GM20431 (cell line): ENCODE measurements around the gene EDARADD.
"Not testable (repeated sequence)": the region's sequence is repeated elsewhere in the genome, so short reads cannot be mapped to it uniquely, and the experiment has no call there.

Source experiments
- in situ Hi-C: fragments of 300-500 bp; cut with MseI, MboI; formaldehyde crosslinking; loops from one replicate; pipeline ENCODE4 v1.15.0; 2020; ENCODE audit warnings: low sequenced_read_pairs; ENCODE audit not compliant: unreplicated experiment

The EDARADD gene

GRCh38 chr1:236426215-236426614 is 32.1 kb downstream of the EDARADD start:
- in situ Hi-C loops = no loop called here

GRCh38 chr1:236429715-236430274 is 35.7 kb downstream of the EDARADD start:
- in situ Hi-C loops = no loop called here

- in situ Hi-C loops = no loop called here
These were observed 39.8 kb downstream of the EDARADD start for GRCh38 chr1:236433819-236434315.

GRCh38 chr1:236438614-236439013 is 44.5 kb downstream of the EDARADD start:
- in situ Hi-C loops = no loop called here

- in situ Hi-C loops = no loop called here
These were observed 46.3 kb downstream of the EDARADD start for GRCh38 chr1:236440373-236440772.

GRCh38 chr1:236450779-236451178 is 56.7 kb downstream of the EDARADD start:
- in situ Hi-C loops = no loop called here

- in situ Hi-C loops = no loop called here
These were observed 57.8 kb downstream of the EDARADD start for GRCh38 chr1:236451796-236452373.

GRCh38 chr1:236455243-236455642 is 61.2 kb downstream of the EDARADD start:
- in situ Hi-C loops = no loop called here

GRCh38 chr1:236457775-236458174 is 63.7 kb downstream of the EDARADD start:
- in situ Hi-C loops = no loop called here

- in situ Hi-C loops = no loop called here
These were observed 64.9 kb downstream of the EDARADD start for GRCh38 chr1:236458996-236459395.

- in situ Hi-C loops = no loop called here
These were observed 66.0 kb downstream of the EDARADD start for GRCh38 chr1:236460103-236460502.

- in situ Hi-C loops = not testable (repeated sequence)
These were observed 70.1 kb downstream of the EDARADD start for GRCh38 chr1:236464197-236464596.

GRCh38 chr1:236465231-236465958 is 71.3 kb downstream of the EDARADD start:
- in situ Hi-C loops = no loop called here

GRCh38 chr1:236465959-236466303 is 71.8 kb downstream of the EDARADD start:
- in situ Hi-C loops = no loop called here

GRCh38 chr1:236467327-236467641 is 73.2 kb downstream of the EDARADD start:
- in situ Hi-C loops = no loop called here

GRCh38 chr1:236468625-236469024 is 74.5 kb downstream of the EDARADD start:
- in situ Hi-C loops = no loop called here

GRCh38 chr1:236469466-236469865 is 75.4 kb downstream of the EDARADD start:
- in situ Hi-C loops = no loop called here

GRCh38 chr1:236471096-236471495 is 77.0 kb downstream of the EDARADD start:
- in situ Hi-C loops = no loop called here

GRCh38 chr1:236471653-236472052 is 77.6 kb downstream of the EDARADD start:
- in situ Hi-C loops = no loop called here

GRCh38 chr1:236472850-236473788 is 79.0 kb downstream of the EDARADD start:
- in situ Hi-C loops = no loop called here

GRCh38 chr1:236476019-236476418 is 81.9 kb downstream of the EDARADD start:
- in situ Hi-C loops = no loop called here
